GM12873 (cell line): ENCODE data around the gene FBN2.

Experiments used
- TF ChIP-seq, protein P1 (sequence below): IDR thresholded peaks from 2 replicates; pipeline ENCODE4 v1.5.1; 2012; ENCODE audit warnings: low read depth, mild to moderate bottlenecking, moderate library complexity, low read length, control low read depth; ENCODE audit not compliant: insufficient read depth; ENCODE audit errors: missing control alignments

FBN2 gene

DNA sequence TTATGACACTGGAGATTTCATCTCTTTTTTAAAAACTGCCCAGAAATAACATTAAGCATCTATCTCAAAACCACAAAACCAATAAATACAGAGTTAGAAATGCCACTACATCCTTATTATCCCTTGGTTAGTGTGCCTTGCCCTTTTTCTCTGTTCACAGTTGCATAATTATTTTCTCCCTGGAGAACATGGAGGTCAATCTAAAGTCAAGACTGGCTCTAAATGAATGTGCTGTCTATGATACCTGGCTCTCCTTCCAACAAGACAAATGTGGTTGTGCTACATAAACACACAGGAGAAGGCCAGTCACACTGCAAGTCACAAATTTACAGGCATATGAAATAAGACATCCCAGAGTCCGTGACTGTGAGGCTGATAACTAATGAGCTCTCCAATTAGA, 2.8 kb downstream of the FBN2 start:
- TF ChIP-seq, protein P1, sequence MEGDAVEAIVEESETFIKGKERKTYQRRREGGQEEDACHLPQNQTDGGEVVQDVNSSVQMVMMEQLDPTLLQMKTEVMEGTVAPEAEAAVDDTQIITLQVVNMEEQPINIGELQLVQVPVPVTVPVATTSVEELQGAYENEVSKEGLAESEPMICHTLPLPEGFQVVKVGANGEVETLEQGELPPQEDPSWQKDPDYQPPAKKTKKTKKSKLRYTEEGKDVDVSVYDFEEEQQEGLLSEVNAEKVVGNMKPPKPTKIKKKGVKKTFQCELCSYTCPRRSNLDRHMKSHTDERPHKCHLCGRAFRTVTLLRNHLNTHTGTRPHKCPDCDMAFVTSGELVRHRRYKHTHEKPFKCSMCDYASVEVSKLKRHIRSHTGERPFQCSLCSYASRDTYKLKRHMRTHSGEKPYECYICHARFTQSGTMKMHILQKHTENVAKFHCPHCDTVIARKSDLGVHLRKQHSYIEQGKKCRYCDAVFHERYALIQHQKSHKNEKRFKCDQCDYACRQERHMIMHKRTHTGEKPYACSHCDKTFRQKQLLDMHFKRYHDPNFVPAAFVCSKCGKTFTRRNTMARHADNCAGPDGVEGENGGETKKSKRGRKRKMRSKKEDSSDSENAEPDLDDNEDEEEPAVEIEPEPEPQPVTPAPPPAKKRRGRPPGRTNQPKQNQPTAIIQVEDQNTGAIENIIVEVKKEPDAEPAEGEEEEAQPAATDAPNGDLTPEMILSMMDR: no peak

DNA sequence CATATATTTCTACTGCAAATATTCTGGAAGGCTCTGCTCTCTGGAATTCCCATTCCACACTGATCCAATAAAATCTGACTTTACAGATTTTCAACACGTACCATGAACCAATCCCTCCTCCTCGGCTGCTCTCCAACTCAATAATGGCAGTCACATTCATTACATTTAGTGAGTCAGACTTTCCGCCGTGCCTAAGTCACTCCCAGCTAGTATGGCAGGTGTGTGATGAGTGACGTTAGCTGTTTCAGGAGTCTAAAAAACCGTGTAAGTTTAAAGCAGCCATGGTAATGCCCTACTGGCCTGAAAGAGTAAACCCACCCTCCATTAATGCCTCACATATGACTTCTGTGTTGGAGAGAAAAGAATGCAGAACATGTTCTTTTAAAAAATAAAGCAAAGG, 3.3 kb downstream of the FBN2 start:
- TF ChIP-seq, protein P1: no peak

DNA sequence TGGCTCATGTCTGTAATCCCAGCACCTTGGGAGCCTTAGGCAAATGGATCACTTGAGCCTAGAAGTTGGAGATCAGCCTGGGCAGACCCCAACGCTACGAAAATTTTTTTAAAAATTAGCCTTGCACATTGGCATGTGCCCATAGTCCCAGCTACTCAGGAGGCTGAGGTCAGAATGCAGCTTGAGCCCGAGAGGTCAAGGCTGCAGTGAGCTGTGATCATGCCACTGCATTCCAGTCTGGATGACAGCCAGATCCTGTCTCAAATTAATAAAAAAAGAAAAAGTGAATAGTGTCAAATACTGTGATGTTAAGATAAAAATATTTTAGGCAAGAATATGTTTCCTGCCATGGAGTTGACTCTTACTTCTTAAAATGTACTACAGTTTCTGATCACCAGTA, 5.3 kb downstream of the FBN2 start:
- TF ChIP-seq, protein P1: no peak

DNA sequence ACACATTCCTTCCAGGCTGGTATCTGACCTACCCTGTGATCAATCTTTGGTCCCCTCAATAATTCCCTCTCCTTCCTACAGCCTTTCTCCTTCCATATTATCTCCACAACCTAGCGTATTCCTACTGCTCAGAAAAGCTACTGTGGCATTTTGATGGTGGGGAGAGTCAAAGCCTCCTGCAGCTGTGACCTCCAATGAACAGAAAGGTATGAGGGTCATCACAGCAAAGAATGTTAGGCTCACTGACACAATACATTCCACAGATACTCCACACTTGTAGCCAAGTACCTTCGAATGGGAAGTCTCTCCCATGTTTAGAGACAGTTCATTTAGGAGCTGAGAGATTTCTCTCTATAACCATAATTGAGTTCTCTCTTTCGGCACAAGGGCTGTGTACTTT, 5.9 kb downstream of the FBN2 start:
- TF ChIP-seq, protein P1: no peak

DNA sequence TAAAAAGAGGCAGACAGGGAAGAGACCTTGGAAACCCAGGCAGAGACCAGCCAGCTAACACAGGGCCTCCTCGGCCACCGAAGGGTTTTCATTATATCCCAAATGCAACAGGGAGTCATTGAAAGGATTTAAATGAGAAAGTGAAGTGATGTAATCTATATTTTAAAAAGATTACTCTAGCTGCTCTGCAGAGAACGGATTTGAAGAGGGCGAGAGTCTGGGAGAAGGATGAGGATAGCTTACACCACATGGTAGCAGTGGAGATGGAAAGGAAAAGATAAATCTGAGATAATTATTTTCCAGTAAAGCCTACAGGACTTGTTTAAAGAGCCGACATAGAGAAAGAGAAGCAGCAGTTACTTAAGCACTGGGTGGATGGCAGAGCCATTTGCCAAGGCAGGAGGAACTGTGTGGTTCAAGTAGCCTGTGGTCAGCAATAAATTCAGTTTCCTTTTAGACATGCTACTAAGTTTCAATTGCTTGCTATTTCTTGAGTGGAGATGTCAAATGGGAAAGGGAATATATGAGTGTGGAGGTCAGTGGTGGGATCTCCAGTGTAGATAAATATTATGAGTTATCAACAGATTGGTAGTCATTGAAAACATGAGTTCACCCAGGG, 9.3 kb downstream of the FBN2 start:
- TF ChIP-seq, protein P1: no peak

DNA sequence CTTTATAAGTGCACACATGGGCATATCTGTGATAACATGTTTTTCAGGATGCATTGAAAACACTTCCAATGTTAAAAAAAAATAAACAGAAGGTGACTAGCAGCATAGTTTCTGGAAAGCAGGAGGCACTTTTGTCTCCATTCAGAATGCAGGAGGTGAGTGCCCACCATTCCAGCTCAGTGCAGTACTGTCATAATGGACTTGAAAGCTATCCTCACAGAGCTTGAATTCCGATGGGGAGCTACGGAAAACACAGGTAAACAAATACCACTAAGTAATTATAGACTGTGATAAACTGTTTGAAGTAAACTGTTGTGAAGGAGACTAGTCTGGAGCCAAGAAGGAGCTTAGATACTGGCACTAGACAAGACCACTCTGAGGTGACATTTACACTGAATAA, 9.9 kb downstream of the FBN2 start:
- TF ChIP-seq, protein P1: no peak

DNA sequence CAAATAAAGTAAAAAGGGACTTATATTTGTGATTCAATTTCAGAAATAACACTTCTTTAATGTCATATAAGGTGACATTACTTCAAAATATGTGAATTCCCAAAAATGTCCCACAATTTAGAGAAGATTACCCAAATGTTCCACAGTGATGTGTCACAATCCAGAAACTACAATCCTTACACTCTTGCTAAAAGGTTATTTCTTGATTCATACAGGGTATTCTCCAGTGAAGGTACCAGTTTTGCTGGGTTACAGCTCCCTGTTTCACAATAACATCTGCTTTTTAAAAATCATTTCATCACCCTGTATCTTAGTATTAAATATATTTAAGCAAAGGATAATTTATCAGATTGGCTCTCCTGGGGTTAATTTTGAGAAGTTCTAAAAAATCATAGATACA, 11.0 kb downstream of the FBN2 start:
- TF ChIP-seq, protein P1: no peak
